HEK293 (cell line): ENCODE measurements around the gene METRNL.

Experiments
- CTCF ChIP-seq: fragments of 450-650 bp; formaldehyde crosslinking; IDR thresholded peaks from 2 replicates; pipeline ENCODE4 v1.5.1; 2016; ENCODE audit warnings: missing biosample characterization, missing genetic modification characterization
- IKZF3 ChIP-seq: fragments of 450-650 bp; IDR thresholded peaks from 2 replicates; pipeline ENCODE4 v1.5.0; 2018; ENCODE audit warnings: missing biosample characterization, mild to moderate bottlenecking, missing genetic modification characterization, moderate library complexity
- KLF1 ChIP-seq: fragments of 450-650 bp; formaldehyde crosslinking; IDR thresholded peaks from 2 replicates; pipeline ENCODE4 v1.5.1; 2016; ENCODE audit warnings: missing biosample characterization, missing genetic modification characterization
- PATZ1 ChIP-seq: fragments of 450-650 bp; formaldehyde crosslinking; IDR thresholded peaks from 2 replicates; pipeline ENCODE4 v1.5.1; 2016; ENCODE audit warnings: missing biosample characterization, missing genetic modification characterization
- REST ChIP-seq: fragments of 450-650 bp; formaldehyde crosslinking; IDR thresholded peaks from 2 replicates; pipeline ENCODE4 v1.5.1; 2016; ENCODE audit warnings: missing biosample characterization, missing genetic modification characterization
- ZBTB1 ChIP-seq: fragments of 450-650 bp; formaldehyde crosslinking; IDR thresholded peaks from 2 replicates; pipeline ENCODE4 v1.5.1; 2016; ENCODE audit warnings: missing biosample characterization, missing genetic modification characterization
- ZBTB8A ChIP-seq: fragments of 450-650 bp; formaldehyde crosslinking; IDR thresholded peaks from 2 replicates; pipeline ENCODE4 v1.5.1; 2016; ENCODE audit warnings: missing biosample characterization, missing genetic modification characterization
- ZFP37 ChIP-seq: fragments of 450-650 bp; formaldehyde crosslinking; IDR thresholded peaks from 2 replicates; pipeline ENCODE4 v1.5.1; 2016; ENCODE audit warnings: missing biosample characterization, missing genetic modification characterization
- ZFP69B ChIP-seq: fragments of 450-650 bp; formaldehyde crosslinking; IDR thresholded peaks from 2 replicates; pipeline ENCODE4 v1.5.1; 2016; ENCODE audit warnings: missing biosample characterization, missing genetic modification characterization
- ZNF140 ChIP-seq: fragments of 450-650 bp; formaldehyde crosslinking; IDR thresholded peaks from 2 replicates; pipeline ENCODE4 v1.5.1; 2016; ENCODE audit warnings: missing biosample characterization, missing genetic modification characterization
- ZNF239 ChIP-seq: fragments of 450-650 bp; formaldehyde crosslinking; IDR thresholded peaks from 2 replicates; pipeline ENCODE4 v1.5.1; 2016; ENCODE audit warnings: missing biosample characterization, missing genetic modification characterization
- ZNF335 ChIP-seq: fragments of 450-650 bp; formaldehyde crosslinking; conservative IDR thresholded peaks from 2 replicates; pipeline ENCODE4 v1.5.1; 2016; ENCODE audit warnings: missing biosample characterization, missing genetic modification characterization
- TF ChIP-seq, protein P1 (sequence below): fragments of 450-650 bp; formaldehyde crosslinking; IDR thresholded peaks from 2 replicates; pipeline ENCODE4 v1.5.1; 2017; ENCODE audit warnings: missing biosample characterization, missing genetic modification characterization
- TF ChIP-seq, protein P2 (sequence below): fragments of 450-650 bp; formaldehyde crosslinking; IDR thresholded peaks from 2 replicates; pipeline ENCODE4 v1.5.1; 2016; ENCODE audit warnings: missing biosample characterization, missing genetic modification characterization, borderline replicate concordance

GRCh38 chr17:83088909-83089308 is 9.5 kb downstream of the METRNL start:
- TF ChIP-seq KLF1 (tag by site-specific recombination) (peak; percentile 40), CTCF (tag by site-specific recombination) (no peak), ZNF335 (no peak), ZBTB8A (tag by site-specific recombination) (no peak), REST (tag by site-specific recombination) (no peak), PATZ1 (tag by site-specific recombination) (no peak), ZBTB1 (tag by site-specific recombination) (no peak), ZNF140 (no peak), ZFP69B (no peak), ZFP37 (tag by site-specific recombination) (no peak), IKZF3 (tag by site-specific recombination) (no peak), ZNF239 (tag by site-specific recombination) (no peak)
- TF ChIP-seq, protein P1, sequence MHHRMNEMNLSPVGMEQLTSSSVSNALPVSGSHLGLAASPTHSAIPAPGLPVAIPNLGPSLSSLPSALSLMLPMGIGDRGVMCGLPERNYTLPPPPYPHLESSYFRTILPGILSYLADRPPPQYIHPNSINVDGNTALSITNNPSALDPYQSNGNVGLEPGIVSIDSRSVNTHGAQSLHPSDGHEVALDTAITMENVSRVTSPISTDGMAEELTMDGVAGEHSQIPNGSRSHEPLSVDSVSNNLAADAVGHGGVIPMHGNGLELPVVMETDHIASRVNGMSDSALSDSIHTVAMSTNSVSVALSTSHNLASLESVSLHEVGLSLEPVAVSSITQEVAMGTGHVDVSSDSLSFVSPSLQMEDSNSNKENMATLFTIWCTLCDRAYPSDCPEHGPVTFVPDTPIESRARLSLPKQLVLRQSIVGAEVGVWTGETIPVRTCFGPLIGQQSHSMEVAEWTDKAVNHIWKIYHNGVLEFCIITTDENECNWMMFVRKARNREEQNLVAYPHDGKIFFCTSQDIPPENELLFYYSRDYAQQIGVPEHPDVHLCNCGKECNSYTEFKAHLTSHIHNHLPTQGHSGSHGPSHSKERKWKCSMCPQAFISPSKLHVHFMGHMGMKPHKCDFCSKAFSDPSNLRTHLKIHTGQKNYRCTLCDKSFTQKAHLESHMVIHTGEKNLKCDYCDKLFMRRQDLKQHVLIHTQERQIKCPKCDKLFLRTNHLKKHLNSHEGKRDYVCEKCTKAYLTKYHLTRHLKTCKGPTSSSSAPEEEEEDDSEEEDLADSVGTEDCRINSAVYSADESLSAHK = no peak
- TF ChIP-seq, protein P2, sequence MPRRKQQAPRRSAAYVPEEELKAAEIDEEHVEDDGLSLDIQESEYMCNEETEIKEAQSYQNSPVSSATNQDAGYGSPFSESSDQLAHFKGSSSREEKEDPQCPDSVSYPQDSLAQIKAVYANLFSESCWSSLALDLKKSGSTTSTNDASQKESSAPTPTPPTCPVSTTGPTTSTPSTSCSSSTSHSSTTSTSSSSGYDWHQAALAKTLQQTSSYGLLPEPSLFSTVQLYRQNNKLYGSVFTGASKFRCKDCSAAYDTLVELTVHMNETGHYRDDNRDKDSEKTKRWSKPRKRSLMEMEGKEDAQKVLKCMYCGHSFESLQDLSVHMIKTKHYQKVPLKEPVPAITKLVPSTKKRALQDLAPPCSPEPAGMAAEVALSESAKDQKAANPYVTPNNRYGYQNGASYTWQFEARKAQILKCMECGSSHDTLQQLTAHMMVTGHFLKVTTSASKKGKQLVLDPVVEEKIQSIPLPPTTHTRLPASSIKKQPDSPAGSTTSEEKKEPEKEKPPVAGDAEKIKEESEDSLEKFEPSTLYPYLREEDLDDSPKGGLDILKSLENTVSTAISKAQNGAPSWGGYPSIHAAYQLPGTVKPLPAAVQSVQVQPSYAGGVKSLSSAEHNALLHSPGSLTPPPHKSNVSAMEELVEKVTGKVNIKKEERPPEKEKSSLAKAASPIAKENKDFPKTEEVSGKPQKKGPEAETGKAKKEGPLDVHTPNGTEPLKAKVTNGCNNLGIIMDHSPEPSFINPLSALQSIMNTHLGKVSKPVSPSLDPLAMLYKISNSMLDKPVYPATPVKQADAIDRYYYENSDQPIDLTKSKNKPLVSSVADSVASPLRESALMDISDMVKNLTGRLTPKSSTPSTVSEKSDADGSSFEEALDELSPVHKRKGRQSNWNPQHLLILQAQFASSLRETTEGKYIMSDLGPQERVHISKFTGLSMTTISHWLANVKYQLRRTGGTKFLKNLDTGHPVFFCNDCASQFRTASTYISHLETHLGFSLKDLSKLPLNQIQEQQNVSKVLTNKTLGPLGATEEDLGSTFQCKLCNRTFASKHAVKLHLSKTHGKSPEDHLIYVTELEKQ (tag by site-specific recombination) = no peak
